ENCODE results near the gene TRIM37.

The TRIM37 gene

GRCh38 chr17:59004338-59005111, 102.2 kb downstream of the TRIM37 start:
- peak; percentile 90 to 94 for TF ChIP-seq CTCF (IDR thresholded peaks at IDR 0.05)

GRCh38 chr17:59003860-59004259, 102.8 kb downstream of the TRIM37 start:
- no peaks in the 10 kb centered on the region for H3K27me3 ChIP-seq
- H3K9me3 ChIP-seq: no peaks in the 10 kb centered on the region
- H3K4me3 ChIP-seq: no peak overlapping the region
- H3K27ac ChIP-seq: no peak overlapping the region
- intact Hi-C loops (cut with DNase I; ENCODE audit: low total_unique reads): loop anchor here (5.0 to 10.0 kb wide), 3 partner anchors 292 to 489 kb away; partner anchors contain the start of gene MTMR4
- peaks cover 0 to 7% (median 0%) of the 10 kb centered on the region in 4 donors for H3K4me1 ChIP-seq
- TF ChIP-seq CTCF (IDR thresholded peaks at IDR 0.05): no peak
- peaks cover 8 to 24% (median 10%) of the 10 kb centered on the region in 3 donors for H3K36me3 ChIP-seq
- no peak for DNase-seq

More at GRCh38 chr17:59004338-59005111, 102.2 kb downstream of the TRIM37 start:
- H3K27ac ChIP-seq: no peak overlapping the region
- H3K36me3 ChIP-seq: peaks cover 8 to 25% (median 10%) of the 10 kb centered on the region in 3 donors
- no peaks in the 10 kb centered on the region for H3K27me3 ChIP-seq
- intact Hi-C loops (cut with DNase I; ENCODE audit: low total_unique reads): loop anchor here (5.0 to 10.0 kb wide), 3 partner anchors 292 to 490 kb away; partner anchors contain the start of gene MTMR4
- DNase-seq: peak in 1 of 2 donors; percentile 63
- peaks cover 0 to 7% (median 0%) of the 10 kb centered on the region in 4 donors for H3K4me1 ChIP-seq
- H3K4me3 ChIP-seq: no peak overlapping the region
- no peaks in the 10 kb centered on the region for H3K9me3 ChIP-seq

GRCh38 chr17:59002848-59003247, 103.8 kb downstream of the TRIM37 start:
- no peak for TF ChIP-seq CTCF (IDR thresholded peaks at IDR 0.05)
- peaks cover 0 to 11% (median 0%) of the 10 kb centered on the region in 4 donors for H3K4me1 ChIP-seq
- intact Hi-C loops (cut with DNase I; ENCODE audit: low total_unique reads): loop anchor here (5.0 to 10.0 kb wide), 3 partner anchors 291 to 488 kb away; partner anchors contain the start of gene MTMR4
- H3K36me3 ChIP-seq: peaks cover 4 to 20% (median 10%) of the 10 kb centered on the region in 3 donors
- peak overlapping the region in 1 of 2 donors; percentile 7 for H3K27ac ChIP-seq
- H3K4me3 ChIP-seq: no peak overlapping the region
- DNase-seq: no peak
- no peaks in the 10 kb centered on the region for H3K27me3 ChIP-seq
- H3K9me3 ChIP-seq: no peaks in the 10 kb centered on the region

DNA sequence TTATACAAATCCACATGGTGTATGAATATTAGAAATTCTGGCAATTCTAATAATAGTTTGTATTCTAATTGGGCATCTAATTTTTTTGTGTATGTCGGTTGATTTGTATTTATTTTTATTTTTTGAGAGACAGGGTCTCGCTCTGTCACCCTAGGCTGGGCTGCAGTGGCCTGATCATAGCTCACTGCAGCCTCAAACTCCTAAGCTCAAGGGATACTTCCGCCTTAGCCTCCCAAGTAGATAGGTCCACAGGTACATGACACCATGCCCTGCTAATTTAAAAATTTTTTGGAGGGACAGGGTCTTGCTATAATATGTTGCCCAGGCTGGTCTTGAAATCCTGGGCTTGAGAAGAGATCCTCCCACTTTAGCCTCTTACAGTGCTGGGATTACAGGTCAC, 104.6 kb downstream of the TRIM37 start:
- DNase-seq: no peak
- no peaks in the 10 kb centered on the region for H3K9me3 ChIP-seq
- H3K36me3 ChIP-seq: peaks cover 0 to 16% (median 10%) of the 10 kb centered on the region in 3 donors
- intact Hi-C loops (cut with DNase I; ENCODE audit: low total_unique reads): loop anchor here (5.0 to 10.0 kb wide), 3 partner anchors 290 to 487 kb away; partner anchors contain the start of gene MTMR4
- peaks cover 0 to 17% (median 0%) of the 10 kb centered on the region in 4 donors for H3K4me1 ChIP-seq
- H3K27ac ChIP-seq: peak overlapping the region in 1 of 2 donors; percentile 52
- H3K27me3 ChIP-seq: no peaks in the 10 kb centered on the region
- H3K4me3 ChIP-seq: no peak overlapping the region
- TF ChIP-seq CTCF (IDR thresholded peaks at IDR 0.05): no peak

GRCh38 chr17:59001158-59001814, 105.4 kb downstream of the TRIM37 start:
- DNase-seq: peak in 1 of 2 donors; percentile 40
- no peak for TF ChIP-seq CTCF (IDR thresholded peaks at IDR 0.05)

More at GRCh38 chr17:59001158-59001814, 105.4 kb downstream of the TRIM37 start:
- Histone ChIP-seq H3K4me3 (peak overlapping the region; percentile 9 to 23), H3K9me3 (no peaks in the 10 kb centered on the region), H3K27ac (peak overlapping the region; percentile 52 to 58), H3K27me3 (no peaks in the 10 kb centered on the region), H3K4me1 (peaks cover 0 to 17% (median 0%) of the 10 kb centered on the region in 4 donors), H3K36me3 (peaks cover 0 to 16% (median 10%) of the 10 kb centered on the region in 3 donors)
- intact Hi-C loops (cut with DNase I; ENCODE audit: low total_unique reads): loop anchor here (5.0 to 10.0 kb wide), 3 partner anchors 289 to 486 kb away; partner anchors contain the start of gene MTMR4
